GM23338 (cell line): Measurements from ENCODE around the gene MPV17L.

Experiments used
- EZH2 ChIP-seq: fragments of 200-600 bp; sonication (generic); IDR thresholded peaks from one replicate; pipeline ENCODE4 v1.8.0; 2017; ENCODE audit warnings: antibody characterized with exemption, mild to moderate bottlenecking, low read depth; ENCODE audit not compliant: unreplicated experiment
- EZH2phosphoT487 ChIP-seq: fragments of 200-600 bp; sonication (generic); IDR thresholded peaks from one replicate; pipeline ENCODE4 v1.8.1; 2018; ENCODE audit warnings: antibody characterized with exemption; ENCODE audit not compliant: unreplicated experiment
- POLR2AphosphoS5 ChIP-seq: IDR thresholded peaks from 2 replicates; pipeline ENCODE4 v1.6.1; 2016; ENCODE audit warnings: antibody characterized with exemption, low read depth
- TF ChIP-seq, protein P1 (sequence below), 2 experiments: fragments of 200-600 bp in 1 of 2; sonication (generic) in 1 of 2; conservative IDR thresholded peaks; 2 replicates each; pipeline versions ENCODE4 v1.5.1 to v1.6.1; 2016 to 2017; ENCODE audit warnings: antibody characterized with exemption in 2 of 2, low read depth in 2 of 2, mild to moderate bottlenecking in 2 of 2, moderate library complexity in 1 of 2
- TF ChIP-seq, protein P2 (sequence below): IDR thresholded peaks from one replicate; pipeline ENCODE4 v1.6.1; 2018; ENCODE audit warnings: antibody characterized with exemption; ENCODE audit not compliant: unreplicated experiment

DNA sequence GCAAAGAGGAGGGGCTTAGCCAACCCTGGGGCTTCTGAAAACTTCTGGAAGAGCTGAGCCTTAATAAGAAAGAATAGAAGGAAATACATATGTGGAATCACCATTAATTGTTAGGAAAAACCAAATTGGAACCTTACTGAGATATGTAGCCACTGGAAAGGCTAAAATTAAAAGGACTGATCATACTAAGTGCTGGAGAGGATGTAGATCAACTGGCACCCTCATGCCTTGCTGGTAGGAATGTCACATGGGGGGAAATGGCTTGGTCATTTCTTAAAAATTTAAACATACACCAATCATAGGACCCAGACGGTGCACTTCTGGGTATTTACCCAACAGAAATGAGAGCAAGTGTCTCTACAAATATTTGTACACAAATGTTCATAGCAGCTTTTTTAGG is 49.9 kb downstream of the MPV17L start:
- no peak for TF ChIP-seq EZH2
- TF ChIP-seq EZH2phosphoT487: no peak
- TF ChIP-seq, protein P1, sequence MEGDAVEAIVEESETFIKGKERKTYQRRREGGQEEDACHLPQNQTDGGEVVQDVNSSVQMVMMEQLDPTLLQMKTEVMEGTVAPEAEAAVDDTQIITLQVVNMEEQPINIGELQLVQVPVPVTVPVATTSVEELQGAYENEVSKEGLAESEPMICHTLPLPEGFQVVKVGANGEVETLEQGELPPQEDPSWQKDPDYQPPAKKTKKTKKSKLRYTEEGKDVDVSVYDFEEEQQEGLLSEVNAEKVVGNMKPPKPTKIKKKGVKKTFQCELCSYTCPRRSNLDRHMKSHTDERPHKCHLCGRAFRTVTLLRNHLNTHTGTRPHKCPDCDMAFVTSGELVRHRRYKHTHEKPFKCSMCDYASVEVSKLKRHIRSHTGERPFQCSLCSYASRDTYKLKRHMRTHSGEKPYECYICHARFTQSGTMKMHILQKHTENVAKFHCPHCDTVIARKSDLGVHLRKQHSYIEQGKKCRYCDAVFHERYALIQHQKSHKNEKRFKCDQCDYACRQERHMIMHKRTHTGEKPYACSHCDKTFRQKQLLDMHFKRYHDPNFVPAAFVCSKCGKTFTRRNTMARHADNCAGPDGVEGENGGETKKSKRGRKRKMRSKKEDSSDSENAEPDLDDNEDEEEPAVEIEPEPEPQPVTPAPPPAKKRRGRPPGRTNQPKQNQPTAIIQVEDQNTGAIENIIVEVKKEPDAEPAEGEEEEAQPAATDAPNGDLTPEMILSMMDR (conservative IDR thresholded peaks at IDR 0.05; ENCODE audit: low read depth in 2 of 2): no peak
- TF ChIP-seq POLR2AphosphoS5: no peak
- TF ChIP-seq, protein P2, sequence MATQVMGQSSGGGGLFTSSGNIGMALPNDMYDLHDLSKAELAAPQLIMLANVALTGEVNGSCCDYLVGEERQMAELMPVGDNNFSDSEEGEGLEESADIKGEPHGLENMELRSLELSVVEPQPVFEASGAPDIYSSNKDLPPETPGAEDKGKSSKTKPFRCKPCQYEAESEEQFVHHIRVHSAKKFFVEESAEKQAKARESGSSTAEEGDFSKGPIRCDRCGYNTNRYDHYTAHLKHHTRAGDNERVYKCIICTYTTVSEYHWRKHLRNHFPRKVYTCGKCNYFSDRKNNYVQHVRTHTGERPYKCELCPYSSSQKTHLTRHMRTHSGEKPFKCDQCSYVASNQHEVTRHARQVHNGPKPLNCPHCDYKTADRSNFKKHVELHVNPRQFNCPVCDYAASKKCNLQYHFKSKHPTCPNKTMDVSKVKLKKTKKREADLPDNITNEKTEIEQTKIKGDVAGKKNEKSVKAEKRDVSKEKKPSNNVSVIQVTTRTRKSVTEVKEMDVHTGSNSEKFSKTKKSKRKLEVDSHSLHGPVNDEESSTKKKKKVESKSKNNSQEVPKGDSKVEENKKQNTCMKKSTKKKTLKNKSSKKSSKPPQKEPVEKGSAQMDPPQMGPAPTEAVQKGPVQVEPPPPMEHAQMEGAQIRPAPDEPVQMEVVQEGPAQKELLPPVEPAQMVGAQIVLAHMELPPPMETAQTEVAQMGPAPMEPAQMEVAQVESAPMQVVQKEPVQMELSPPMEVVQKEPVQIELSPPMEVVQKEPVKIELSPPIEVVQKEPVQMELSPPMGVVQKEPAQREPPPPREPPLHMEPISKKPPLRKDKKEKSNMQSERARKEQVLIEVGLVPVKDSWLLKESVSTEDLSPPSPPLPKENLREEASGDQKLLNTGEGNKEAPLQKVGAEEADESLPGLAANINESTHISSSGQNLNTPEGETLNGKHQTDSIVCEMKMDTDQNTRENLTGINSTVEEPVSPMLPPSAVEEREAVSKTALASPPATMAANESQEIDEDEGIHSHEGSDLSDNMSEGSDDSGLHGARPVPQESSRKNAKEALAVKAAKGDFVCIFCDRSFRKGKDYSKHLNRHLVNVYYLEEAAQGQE: no peak
